Germinal center (tissue), 1 donor: ENCODE data around the gene RGS19.

Experiments used
- DNase-seq: peaks from one replicate; pipeline ENCODE4 v3.0.0; 2012; ENCODE audit warnings: mixed read lengths, low spot score

The RGS19 gene

GRCh38 chr20:64108731-64109681 lies 29.7 kb upstream of the RGS19 start:
- no peak for DNase-seq

- DNase-seq, result peak; percentile 50
These were observed 28.6 kb upstream of the RGS19 start for GRCh38 chr20:64107736-64108457.

GRCh38 chr20:64106981-64107735 lies 27.8 kb upstream of the RGS19 start, which contains the start of gene NPBWR2:
NPBWR2 (minus strand) TSS chr20:64107565; CDS start chr20:64106831, 734 bp downstream.
- peak; percentile 62 for DNase-seq

- DNase-seq, result no peak
These were observed 27.2 kb upstream of the RGS19 start for GRCh38 chr20:64106435-64106961.

GRCh38 chr20:64105846-64106434 lies 26.6 kb upstream of the RGS19 start:
- DNase-seq, result no peak

- no peak for DNase-seq
These were observed 25.5 kb upstream of the RGS19 start for GRCh38 chr20:64104667-64105451.

- no peak for DNase-seq
These were observed 24.8 kb upstream of the RGS19 start for GRCh38 chr20:64103871-64104666.

GRCh38 chr20:64102647-64103354 lies 23.5 kb upstream of the RGS19 start:
- DNase-seq, result peak; percentile 24

GRCh38 chr20:64101731-64102621 lies 22.7 kb upstream of the RGS19 start:
- DNase-seq, result peak; percentile 81

GRCh38 chr20:64100946-64101688 lies 21.8 kb upstream of the RGS19 start:
- DNase-seq, result no peak

- no peak for DNase-seq
These were observed 21.2 kb upstream of the RGS19 start for GRCh38 chr20:64100566-64100888.

GRCh38 chr20:64099880-64100565 lies 20.7 kb upstream of the RGS19 start:
- peak; percentile 89 for DNase-seq

- no peak for DNase-seq
These were observed 19.9 kb upstream of the RGS19 start for GRCh38 chr20:64099086-64099786.

- no peak for DNase-seq
These were observed 19.2 kb upstream of the RGS19 start for GRCh38 chr20:64098471-64099013.

- no peak for DNase-seq
These were observed 17.2 kb upstream of the RGS19 start for GRCh38 chr20:64096535-64096934.

GRCh38 chr20:64095927-64096326 lies 16.6 kb upstream of the RGS19 start:
- DNase-seq, result no peak
